ENCODE measurements around the gene PACSIN1.
"Not testable (repeated sequence)": the region's sequence is repeated elsewhere in the genome, so short reads cannot be mapped to it uniquely, and the experiment has no call there.

PACSIN1 gene

GRCh38 chr6:34474754-34475153, 8.9 kb downstream of the PACSIN1 start:
- TF ChIP-seq, protein P1, sequence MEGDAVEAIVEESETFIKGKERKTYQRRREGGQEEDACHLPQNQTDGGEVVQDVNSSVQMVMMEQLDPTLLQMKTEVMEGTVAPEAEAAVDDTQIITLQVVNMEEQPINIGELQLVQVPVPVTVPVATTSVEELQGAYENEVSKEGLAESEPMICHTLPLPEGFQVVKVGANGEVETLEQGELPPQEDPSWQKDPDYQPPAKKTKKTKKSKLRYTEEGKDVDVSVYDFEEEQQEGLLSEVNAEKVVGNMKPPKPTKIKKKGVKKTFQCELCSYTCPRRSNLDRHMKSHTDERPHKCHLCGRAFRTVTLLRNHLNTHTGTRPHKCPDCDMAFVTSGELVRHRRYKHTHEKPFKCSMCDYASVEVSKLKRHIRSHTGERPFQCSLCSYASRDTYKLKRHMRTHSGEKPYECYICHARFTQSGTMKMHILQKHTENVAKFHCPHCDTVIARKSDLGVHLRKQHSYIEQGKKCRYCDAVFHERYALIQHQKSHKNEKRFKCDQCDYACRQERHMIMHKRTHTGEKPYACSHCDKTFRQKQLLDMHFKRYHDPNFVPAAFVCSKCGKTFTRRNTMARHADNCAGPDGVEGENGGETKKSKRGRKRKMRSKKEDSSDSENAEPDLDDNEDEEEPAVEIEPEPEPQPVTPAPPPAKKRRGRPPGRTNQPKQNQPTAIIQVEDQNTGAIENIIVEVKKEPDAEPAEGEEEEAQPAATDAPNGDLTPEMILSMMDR (IDR thresholded peaks at IDR 0.05; ENCODE audit: extremely low read depth, insufficient read depth, missing control alignments): no peak
- no peak for DNase-seq (ENCODE audit: low spot score)
- in situ Hi-C loops (cut with MboI; ENCODE audit: low pct_unique_long_range_greater_than_20kb, low sequenced_read_pairs, unreplicated experiment): no loop called here

- DNase-seq (ENCODE audit: low spot score): no peak
- in situ Hi-C loops (cut with MboI; ENCODE audit: low pct_unique_long_range_greater_than_20kb, low sequenced_read_pairs, unreplicated experiment): no loop called here
- TF ChIP-seq, protein P1 (IDR thresholded peaks at IDR 0.05; ENCODE audit: extremely low read depth, insufficient read depth, missing control alignments): no peak
Measured at GRCh38 chr6:34475238-34475682, 9.4 kb downstream of the PACSIN1 start.

- in situ Hi-C loops (cut with MboI; ENCODE audit: low pct_unique_long_range_greater_than_20kb, low sequenced_read_pairs, unreplicated experiment): no loop called here
- DNase-seq (ENCODE audit: low spot score): no peak
- TF ChIP-seq, protein P1 (IDR thresholded peaks at IDR 0.05; ENCODE audit: extremely low read depth, insufficient read depth, missing control alignments): no peak
Measured at GRCh38 chr6:34475767-34476328, 10.0 kb downstream of the PACSIN1 start.

GRCh38 chr6:34476447-34476846, 10.6 kb downstream of the PACSIN1 start:
- TF ChIP-seq, protein P1 (IDR thresholded peaks at IDR 0.05; ENCODE audit: extremely low read depth, insufficient read depth, missing control alignments): no peak
- DNase-seq (ENCODE audit: low spot score): no peak
- in situ Hi-C loops (cut with MboI; ENCODE audit: low pct_unique_long_range_greater_than_20kb, low sequenced_read_pairs, unreplicated experiment): no loop called here

DNA sequence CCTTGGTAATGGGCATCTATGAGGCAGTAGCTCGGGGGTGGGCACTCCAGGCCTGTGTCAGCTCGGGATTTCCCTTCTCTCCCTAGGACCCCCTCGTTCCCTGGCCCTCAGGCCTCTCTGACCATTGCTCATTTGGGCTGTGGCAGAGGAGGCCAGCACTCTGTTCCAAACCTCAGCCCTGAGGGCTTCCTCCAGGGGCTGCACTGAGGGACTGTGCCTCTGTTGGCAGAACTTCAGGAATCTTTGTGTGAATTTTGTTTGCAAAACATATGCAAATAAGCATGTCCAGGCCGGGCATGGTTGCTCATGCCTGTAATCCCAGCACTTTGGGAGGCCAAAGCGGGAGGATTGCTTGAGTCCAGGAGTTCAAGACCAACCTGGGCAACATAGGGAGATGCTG, 11.0 kb downstream of the PACSIN1 start:
- TF ChIP-seq, protein P1 (IDR thresholded peaks at IDR 0.05; ENCODE audit: extremely low read depth, insufficient read depth, missing control alignments): no peak
- DNase-seq (ENCODE audit: low spot score): no peak
- in situ Hi-C loops (cut with MboI; ENCODE audit: low pct_unique_long_range_greater_than_20kb, low sequenced_read_pairs, unreplicated experiment): no loop called here

DNA sequence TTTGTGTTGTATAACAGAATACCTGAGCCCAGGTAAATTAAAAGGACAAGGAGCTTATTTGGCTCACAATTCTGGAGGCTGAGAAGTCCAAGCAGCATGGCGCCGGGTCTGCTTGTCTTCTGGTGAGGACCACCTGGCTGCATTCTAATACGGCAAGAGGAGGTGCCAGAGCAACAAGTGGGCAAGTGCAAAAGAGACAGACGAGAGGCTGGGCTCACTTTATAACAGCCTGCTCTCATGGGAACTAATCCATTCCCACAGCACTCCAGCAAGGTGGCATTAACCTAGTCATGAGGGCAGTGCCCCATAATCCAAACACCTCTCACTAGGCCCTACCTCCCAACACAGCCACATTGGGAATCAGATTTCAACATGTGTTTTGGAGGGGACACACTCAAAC, 12.9 kb downstream of the PACSIN1 start:
- in situ Hi-C loops (cut with MboI; ENCODE audit: low pct_unique_long_range_greater_than_20kb, low sequenced_read_pairs, unreplicated experiment): no loop called here
- no peak for DNase-seq (ENCODE audit: low spot score)
- TF ChIP-seq, protein P1 (IDR thresholded peaks at IDR 0.05; ENCODE audit: extremely low read depth, insufficient read depth, missing control alignments): no peak

GRCh38 chr6:34483781-34484180, 17.9 kb downstream of the PACSIN1 start:
- in situ Hi-C loops (cut with MboI; ENCODE audit: low pct_unique_long_range_greater_than_20kb, low sequenced_read_pairs, unreplicated experiment): not testable (repeated sequence)

More at GRCh38 chr6:34483781-34484180, 17.9 kb downstream of the PACSIN1 start:
- DNase-seq (ENCODE audit: low spot score): not testable (repeated sequence)

All from GM13977 (cell line).